Measurements from ENCODE around the gene TMEM69. TPM values are rescaled to one million over a fixed set of nuclear protein-coding genes. Genes with fewer than 3 reads are reported as not detected.

Gene TMEM69
- total and polyA plus RNA-seq, 2 of the 4 experiments (the other 2 are of a cell fraction), result 19.9 to 33.6 TPM

- no peaks in the 10 kb centered on the region for H3K9me1 ChIP-seq (ENCODE audit: insufficient read depth, low read length)
- H3K4me2 ChIP-seq (ENCODE audit: low read depth, low read length), result no peak overlapping the region
- H3K4me1 ChIP-seq (ENCODE audit: control insufficient read depth, insufficient read depth, low read length), result peaks cover 2% of the 10 kb centered on the region; the same call in 1 of the 2 replicates
- peaks cover 28 to 67% of the 10 kb centered on the region in 2 experiments for H3K79me1 ChIP-seq (ENCODE audit: low read depth in 1 of 2, low read length in 2 of 2)
- DNase-seq (no peak), ATAC-seq (ENCODE audit: low read depth) (no peak)
- H2BK15ac ChIP-seq (ENCODE audit: low read depth, low read length), result no peak overlapping the region
- intact Hi-C loops (cut with micrococcal nuclease) (no loop called here), dilution Hi-C loops (cut with HindIII; ENCODE audit: low sequenced_read_pairs, unreplicated experiment) (no loop called here), in situ Hi-C loops (cut with MboI; ENCODE audit: low sequenced_read_pairs) (no loop called here)
- H3K23ac ChIP-seq (ENCODE audit: low read depth, low read length), result no peak overlapping the region
- peaks cover 46% of the 10 kb centered on the region for H3K36me3 ChIP-seq (ENCODE audit: control insufficient read depth, insufficient read depth, low read length)
- no peak overlapping the region for H3K56ac ChIP-seq (ENCODE audit: extremely low read depth, insufficient read depth, low read length)
- H3K27me3 ChIP-seq (ENCODE audit: control insufficient read depth, insufficient read depth, low read length), result no peaks in the 10 kb centered on the region
- no peak overlapping the region for H2BK120ac ChIP-seq (ENCODE audit: low read depth, low read length)
- H3K9me3 ChIP-seq (ENCODE audit: control insufficient read depth, insufficient read depth, low read length), result no peaks in the 10 kb centered on the region
- no TSS peak for BruUV-seq (replicated peaks)
- H3K4me3 ChIP-seq (ENCODE audit: insufficient read depth, low read depth, low read length), result no peak overlapping the region
- H2AK9ac ChIP-seq (replicated peaks; ENCODE audit: low read depth, low read length, poor library complexity), result no peak overlapping the region
- peaks cover 20% of the 10 kb centered on the region; the same call in 1 of the 2 replicates for H4K20me1 ChIP-seq (ENCODE audit: insufficient read depth, low read length)
- no peak overlapping the region for H2AK5ac ChIP-seq (ENCODE audit: low read depth, low read length)
- ChIA-PET POLR2A (ENCODE audit: unreplicated experiment) (no interaction called here), CTCF (no interaction called here)
- no peak overlapping the region for H4K91ac ChIP-seq (ENCODE audit: insufficient read depth, low read depth, low read length)
- H4K8ac ChIP-seq (ENCODE audit: low read depth in 2 of 2, low read length in 2 of 2), result no peak overlapping the region
- H2BK5ac ChIP-seq (ENCODE audit: low read depth, low read length, poor library complexity, severe bottlenecking), result no peak overlapping the region
- no peak overlapping the region for H3K14ac ChIP-seq (replicated peaks; ENCODE audit: low read depth, low read length)
- H3K4ac ChIP-seq (ENCODE audit: low read depth, low read length), result no peak overlapping the region
- TF ChIP-seq RCOR1 (IDR thresholded peaks at IDR 0.05; ENCODE audit: insufficient replicate concordance, low read length) (no peak), NFE2L2 (IDR thresholded peaks at IDR 0.05; ENCODE audit: low read depth, low read length) (no peak), MAZ (IDR thresholded peaks at IDR 0.05; ENCODE audit: borderline replicate concordance, low read depth, low read length) (no peak), ELK1 (IDR thresholded peaks at IDR 0.05; ENCODE audit: borderline replicate concordance, low read depth, low read length) (no peak), POLR2A (IDR thresholded peaks at IDR 0.05; ENCODE audit: low read depth, low read length) (no peak)
- no peak overlapping the region for H3K9ac ChIP-seq (ENCODE audit: low read depth, low read length)
- no peak overlapping the region for H2BK20ac ChIP-seq (ENCODE audit: low read depth, low read length)
- no peak overlapping the region for H3K18ac ChIP-seq (ENCODE audit: low read depth, low read length)
- no peak overlapping the region for H4K5ac ChIP-seq (ENCODE audit: low read depth, low read length)
- H3K27ac ChIP-seq (ENCODE audit: insufficient read depth, low read length), result no peak overlapping the region
- no peak overlapping the region for H2AFZ ChIP-seq (replicated peaks; ENCODE audit: low read length, poor library complexity)
- WGBS, 2 experiments (ENCODE audit: extremely low coverage in 2 of 2, insufficient read length in 1 of 2), result no CpG with 5 or more reads among the region's 2 CpGs
Measured at GRCh38 chr1:45658171-45658570, 29.8 kb upstream of the TMEM69 start.
